GM23338 (cell line): Measurements from ENCODE around the gene SIRT6. TPM values are rescaled to one million over a fixed set of nuclear protein-coding genes. Genes with fewer than 3 reads are reported as not detected.
"Not testable (repeated sequence)": the region's sequence is repeated elsewhere in the genome, so short reads cannot be mapped to it uniquely, and the experiment has no call there.

ENCODE experiments used
- ATAC-seq: fragments of 200-7000 bp; cut with Tn5 transposase; 3 replicates; pipeline ENCODE4 v1.9.1; 2020
- DNase-seq: peaks from one replicate; pipeline ENCODE4 v3.0.0-alpha.2; 2015; ENCODE audit warnings: low spot score
- H2AFZ ChIP-seq: fragments of 200-600 bp; sonication (generic); 2 replicates; pipeline ENCODE4 v1.8.0; 2016; ENCODE audit warnings: antibody characterized with exemption, mild to moderate bottlenecking, moderate library complexity
- H3F3A ChIP-seq: fragments of 200-600 bp; sonication (generic); replicated peaks from 2 replicates; pipeline ENCODE4 v1.8.0; 2017; ENCODE audit warnings: antibody characterized with exemption, mixed run types, low read depth
- H3K27ac ChIP-seq: fragments of 200-600 bp; sonication (generic); 2 replicates; pipeline ENCODE4 v1.6.1; 2016; ENCODE audit warnings: low read depth
- H3K27me3 ChIP-seq: fragments of 200-600 bp; sonication (generic); 2 replicates; pipeline ENCODE4 v1.8.0; 2016; ENCODE audit warnings: mild to moderate bottlenecking, mixed run types, moderate library complexity; ENCODE audit not compliant: insufficient read depth
- H3K36me3 ChIP-seq: fragments of 200-600 bp; sonication (generic); 2 replicates; pipeline ENCODE4 v1.8.0; 2016; ENCODE audit warnings: mild to moderate bottlenecking; ENCODE audit not compliant: insufficient read depth
- H3K4me1 ChIP-seq: fragments of 200-600 bp; sonication (generic); 2 replicates; pipeline ENCODE4 v1.8.0; 2016; ENCODE audit warnings: mild to moderate bottlenecking, moderate library complexity; ENCODE audit not compliant: insufficient read depth
- H3K4me2 ChIP-seq: fragments of 200-600 bp; sonication (generic); 2 replicates; pipeline ENCODE4 v1.7.1; 2017; ENCODE audit warnings: mixed run types
- H3K4me3 ChIP-seq: fragments of 200-600 bp; sonication (generic); 2 replicates; pipeline ENCODE4 v1.6.1; 2016; ENCODE audit warnings: mixed run types
- H3K79me2 ChIP-seq: fragments of 200-600 bp; sonication (generic); replicated peaks from 2 replicates; pipeline ENCODE4 v1.8.0; 2017; ENCODE audit warnings: mild to moderate bottlenecking; ENCODE audit not compliant: insufficient read depth
- H3K9me2 ChIP-seq: fragments of 200-600 bp; sonication (generic); 2 replicates; pipeline ENCODE4 v1.8.0; 2017; ENCODE audit not compliant: insufficient read depth
- H4K20me1 ChIP-seq: fragments of 200-600 bp; sonication (generic); replicated peaks from 2 replicates; pipeline ENCODE4 v1.8.0; 2017; ENCODE audit warnings: mild to moderate bottlenecking; ENCODE audit not compliant: insufficient read depth
- H3K27ac Mint-ChIP-seq: 2 replicates; pipeline ENCODE4 v1.8.0; 2020; ENCODE audit warnings: inconsistent platforms, mild to moderate bottlenecking, moderate library complexity, mixed read lengths
- H3K27me3 Mint-ChIP-seq: 3 replicates; pipeline ENCODE4 v1.8.0; 2022; ENCODE audit warnings: low read depth, mild to moderate bottlenecking, moderate library complexity, mixed read lengths, inconsistent platforms; ENCODE audit not compliant: insufficient read depth, poor library complexity
- H3K36me3 Mint-ChIP-seq: 3 replicates; pipeline ENCODE4 v1.8.0; 2021; ENCODE audit warnings: low read depth, mild to moderate bottlenecking, inconsistent platforms, moderate library complexity, mixed read lengths
- H3K4me1 Mint-ChIP-seq: 3 replicates; pipeline ENCODE4 v1.8.0; 2020; ENCODE audit warnings: mild to moderate bottlenecking, inconsistent platforms, mixed read lengths
- H3K4me3 Mint-ChIP-seq: 3 replicates; pipeline ENCODE4 v1.8.0; 2021; ENCODE audit warnings: moderate library complexity, mild to moderate bottlenecking, inconsistent platforms, mixed read lengths
- H3K9me3 Mint-ChIP-seq: 3 replicates; pipeline ENCODE4 v1.8.0; 2020; ENCODE audit warnings: moderate library complexity, mild to moderate bottlenecking, inconsistent platforms, mixed read lengths
- CREB1 ChIP-seq: fragments of 250-450 bp; sonication (Bioruptor Pico); IDR thresholded peaks from 2 replicates; pipeline ENCODE4 v1.5.0; 2020; ENCODE audit warnings: low read depth, mild to moderate bottlenecking, moderate library complexity
- EZH2 ChIP-seq: fragments of 200-600 bp; sonication (generic); IDR thresholded peaks from one replicate; pipeline ENCODE4 v1.8.0; 2017; ENCODE audit warnings: antibody characterized with exemption, mild to moderate bottlenecking, low read depth; ENCODE audit not compliant: unreplicated experiment
- EZH2phosphoT487 ChIP-seq: fragments of 200-600 bp; sonication (generic); IDR thresholded peaks from one replicate; pipeline ENCODE4 v1.8.1; 2018; ENCODE audit warnings: antibody characterized with exemption; ENCODE audit not compliant: unreplicated experiment
- POLR2AphosphoS5 ChIP-seq: IDR thresholded peaks from 2 replicates; pipeline ENCODE4 v1.6.1; 2016; ENCODE audit warnings: antibody characterized with exemption, low read depth
- ZNF114 ChIP-seq: fragments of 250-450 bp; sonication (Bioruptor Pico); IDR thresholded peaks from 2 replicates; pipeline ENCODE4 v1.5.0; 2020; ENCODE audit warnings: mild to moderate bottlenecking, moderate library complexity
- long read RNA-seq: library from polyadenylated mRNA; unstranded; transcript quantifications from one replicate; pipeline ENCODE4 v2.0.0, GENCODE V29; 2020; ENCODE audit not compliant: unreplicated experiment
- polyA plus RNA-seq: library from polyadenylated mRNA; unstranded; fragments of >200 nt; fragmentation: Nextera tagmentation; extraction: Ambion mirVana; gene quantifications from 2 replicates; pipeline ENCODE4 v1.2.1, GENCODE V29; 2016
- total RNA-seq: library from RNA; depleted of rRNA; stranded (reverse); fragments of >200 nt; shearing (Covaris generic); gene quantifications from 2 replicates; pipeline ENCODE4 v1.2.3, GENCODE V29; 2014; rRNA removed
- TF ChIP-seq, protein P1 (sequence below): IDR thresholded peaks from 2 replicates; pipeline ENCODE4 v1.6.1; 2016; ENCODE audit warnings: antibody characterized with exemption
- TF ChIP-seq, protein P2 (sequence below): fragments of 250-450 bp; sonication (Bioruptor Pico); IDR thresholded peaks from 2 replicates; pipeline ENCODE4 v1.5.0; 2020; ENCODE audit warnings: mild to moderate bottlenecking, moderate library complexity

Gene SIRT6
- 15.8 and 26.7 TPM in 2 replicates for total RNA-seq
- polyA plus RNA-seq = 18.9 and 19.3 TPM in 2 replicates
- long read RNA-seq, transcript SIRT6-202 (8 exons, 1,641 nt) = major isoform, 5 of 13 reads
- long read RNA-seq, partial matches to known transcripts = 1 of 13 reads
- long read RNA-seq, other reads (novel, unspliced or antisense) = 3 of 13 reads

DNA sequence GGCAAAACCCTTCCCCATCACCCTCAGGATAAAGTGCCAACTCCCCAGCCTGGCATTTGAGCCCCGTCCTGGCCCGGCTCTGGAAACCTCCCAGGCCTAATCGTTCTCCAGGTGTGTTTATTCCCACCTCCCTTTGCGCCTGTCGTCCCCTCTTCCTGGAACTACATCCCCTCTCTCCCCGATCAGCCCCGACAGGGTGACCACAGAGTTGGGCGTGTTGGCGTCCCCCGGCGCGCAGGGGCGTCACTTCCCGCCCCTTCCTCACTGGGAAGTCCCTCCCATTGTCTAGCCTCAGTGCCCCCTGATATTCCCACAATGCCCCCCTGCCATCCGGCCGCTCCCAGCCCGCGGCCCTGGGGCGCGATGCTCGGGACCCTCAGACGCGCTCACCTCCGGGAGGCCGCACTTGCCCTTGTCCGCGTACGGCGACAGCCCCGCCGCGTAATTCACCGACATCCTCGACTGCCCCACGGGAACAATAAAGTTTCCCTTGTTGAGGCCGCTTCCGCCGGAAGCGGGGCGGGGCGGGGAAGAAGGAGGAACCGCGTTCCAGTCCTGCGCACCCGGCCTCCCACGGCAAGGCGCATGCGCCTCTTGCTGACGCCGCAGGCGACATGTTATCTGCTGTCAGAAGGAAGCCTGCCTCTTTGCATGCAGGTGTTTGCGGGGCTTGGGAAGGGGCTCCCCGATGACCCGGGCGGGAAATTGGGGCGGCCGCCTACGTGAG lies at the start of gene SIRT6, which contains the start of gene ANKRD24:
SIRT6 (minus strand) TSS at position 480 of the 727 bp plus-strand sequence; CDS start at position 456, 24 bp downstream.
ANKRD24 (plus strand) TSS at position 606 of the 727 bp plus-strand sequence. CDS start 3,737 bp downstream, outside the sequence.
- H3K27me3 ChIP-seq = no peaks in the 10 kb centered on the region
- H3K4me3 Mint-ChIP-seq = peak within 1 kb of the TSS; percentile 99
- peak within 1 kb of the TSS; percentile 93 for H3K4me2 ChIP-seq
- H2AFZ ChIP-seq = peak within 1 kb of the TSS; percentile 95
- H3K9me3 Mint-ChIP-seq = no peaks in the 10 kb centered on the region; the same call in 2 of the 3 replicates
- H3F3A ChIP-seq = peaks cover 3% of the 10 kb centered on the region; the same call in 1 of the 2 replicates
- peak within 1 kb of the TSS; percentile 95 for H3K27ac Mint-ChIP-seq
- H3K4me3 ChIP-seq = peak within 1 kb of the TSS; percentile 99
- DNase-seq = peak; percentile 98
- no peaks in the 10 kb centered on the region; the same call in 2 of the 3 replicates for H3K4me1 Mint-ChIP-seq
- H3K9me2 ChIP-seq = no peaks in the 10 kb centered on the region
- H3K4me1 ChIP-seq = peaks cover 7% of the 10 kb centered on the region; the same call in 1 of the 2 replicates
- no peaks in the 10 kb centered on the region for H4K20me1 ChIP-seq
- H3K79me2 ChIP-seq = no peaks in the 10 kb centered on the region; the same call in 1 of the 2 replicates
- H3K27ac ChIP-seq = no peak within 1 kb of the TSS
- TF ChIP-seq EZH2phosphoT487 = no peak
- TF ChIP-seq ZNF114 = no peak
- TF ChIP-seq, protein P1, sequence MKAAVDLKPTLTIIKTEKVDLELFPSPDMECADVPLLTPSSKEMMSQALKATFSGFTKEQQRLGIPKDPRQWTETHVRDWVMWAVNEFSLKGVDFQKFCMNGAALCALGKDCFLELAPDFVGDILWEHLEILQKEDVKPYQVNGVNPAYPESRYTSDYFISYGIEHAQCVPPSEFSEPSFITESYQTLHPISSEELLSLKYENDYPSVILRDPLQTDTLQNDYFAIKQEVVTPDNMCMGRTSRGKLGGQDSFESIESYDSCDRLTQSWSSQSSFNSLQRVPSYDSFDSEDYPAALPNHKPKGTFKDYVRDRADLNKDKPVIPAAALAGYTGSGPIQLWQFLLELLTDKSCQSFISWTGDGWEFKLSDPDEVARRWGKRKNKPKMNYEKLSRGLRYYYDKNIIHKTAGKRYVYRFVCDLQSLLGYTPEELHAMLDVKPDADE = peak; percentile 93
- TF ChIP-seq, protein P2, sequence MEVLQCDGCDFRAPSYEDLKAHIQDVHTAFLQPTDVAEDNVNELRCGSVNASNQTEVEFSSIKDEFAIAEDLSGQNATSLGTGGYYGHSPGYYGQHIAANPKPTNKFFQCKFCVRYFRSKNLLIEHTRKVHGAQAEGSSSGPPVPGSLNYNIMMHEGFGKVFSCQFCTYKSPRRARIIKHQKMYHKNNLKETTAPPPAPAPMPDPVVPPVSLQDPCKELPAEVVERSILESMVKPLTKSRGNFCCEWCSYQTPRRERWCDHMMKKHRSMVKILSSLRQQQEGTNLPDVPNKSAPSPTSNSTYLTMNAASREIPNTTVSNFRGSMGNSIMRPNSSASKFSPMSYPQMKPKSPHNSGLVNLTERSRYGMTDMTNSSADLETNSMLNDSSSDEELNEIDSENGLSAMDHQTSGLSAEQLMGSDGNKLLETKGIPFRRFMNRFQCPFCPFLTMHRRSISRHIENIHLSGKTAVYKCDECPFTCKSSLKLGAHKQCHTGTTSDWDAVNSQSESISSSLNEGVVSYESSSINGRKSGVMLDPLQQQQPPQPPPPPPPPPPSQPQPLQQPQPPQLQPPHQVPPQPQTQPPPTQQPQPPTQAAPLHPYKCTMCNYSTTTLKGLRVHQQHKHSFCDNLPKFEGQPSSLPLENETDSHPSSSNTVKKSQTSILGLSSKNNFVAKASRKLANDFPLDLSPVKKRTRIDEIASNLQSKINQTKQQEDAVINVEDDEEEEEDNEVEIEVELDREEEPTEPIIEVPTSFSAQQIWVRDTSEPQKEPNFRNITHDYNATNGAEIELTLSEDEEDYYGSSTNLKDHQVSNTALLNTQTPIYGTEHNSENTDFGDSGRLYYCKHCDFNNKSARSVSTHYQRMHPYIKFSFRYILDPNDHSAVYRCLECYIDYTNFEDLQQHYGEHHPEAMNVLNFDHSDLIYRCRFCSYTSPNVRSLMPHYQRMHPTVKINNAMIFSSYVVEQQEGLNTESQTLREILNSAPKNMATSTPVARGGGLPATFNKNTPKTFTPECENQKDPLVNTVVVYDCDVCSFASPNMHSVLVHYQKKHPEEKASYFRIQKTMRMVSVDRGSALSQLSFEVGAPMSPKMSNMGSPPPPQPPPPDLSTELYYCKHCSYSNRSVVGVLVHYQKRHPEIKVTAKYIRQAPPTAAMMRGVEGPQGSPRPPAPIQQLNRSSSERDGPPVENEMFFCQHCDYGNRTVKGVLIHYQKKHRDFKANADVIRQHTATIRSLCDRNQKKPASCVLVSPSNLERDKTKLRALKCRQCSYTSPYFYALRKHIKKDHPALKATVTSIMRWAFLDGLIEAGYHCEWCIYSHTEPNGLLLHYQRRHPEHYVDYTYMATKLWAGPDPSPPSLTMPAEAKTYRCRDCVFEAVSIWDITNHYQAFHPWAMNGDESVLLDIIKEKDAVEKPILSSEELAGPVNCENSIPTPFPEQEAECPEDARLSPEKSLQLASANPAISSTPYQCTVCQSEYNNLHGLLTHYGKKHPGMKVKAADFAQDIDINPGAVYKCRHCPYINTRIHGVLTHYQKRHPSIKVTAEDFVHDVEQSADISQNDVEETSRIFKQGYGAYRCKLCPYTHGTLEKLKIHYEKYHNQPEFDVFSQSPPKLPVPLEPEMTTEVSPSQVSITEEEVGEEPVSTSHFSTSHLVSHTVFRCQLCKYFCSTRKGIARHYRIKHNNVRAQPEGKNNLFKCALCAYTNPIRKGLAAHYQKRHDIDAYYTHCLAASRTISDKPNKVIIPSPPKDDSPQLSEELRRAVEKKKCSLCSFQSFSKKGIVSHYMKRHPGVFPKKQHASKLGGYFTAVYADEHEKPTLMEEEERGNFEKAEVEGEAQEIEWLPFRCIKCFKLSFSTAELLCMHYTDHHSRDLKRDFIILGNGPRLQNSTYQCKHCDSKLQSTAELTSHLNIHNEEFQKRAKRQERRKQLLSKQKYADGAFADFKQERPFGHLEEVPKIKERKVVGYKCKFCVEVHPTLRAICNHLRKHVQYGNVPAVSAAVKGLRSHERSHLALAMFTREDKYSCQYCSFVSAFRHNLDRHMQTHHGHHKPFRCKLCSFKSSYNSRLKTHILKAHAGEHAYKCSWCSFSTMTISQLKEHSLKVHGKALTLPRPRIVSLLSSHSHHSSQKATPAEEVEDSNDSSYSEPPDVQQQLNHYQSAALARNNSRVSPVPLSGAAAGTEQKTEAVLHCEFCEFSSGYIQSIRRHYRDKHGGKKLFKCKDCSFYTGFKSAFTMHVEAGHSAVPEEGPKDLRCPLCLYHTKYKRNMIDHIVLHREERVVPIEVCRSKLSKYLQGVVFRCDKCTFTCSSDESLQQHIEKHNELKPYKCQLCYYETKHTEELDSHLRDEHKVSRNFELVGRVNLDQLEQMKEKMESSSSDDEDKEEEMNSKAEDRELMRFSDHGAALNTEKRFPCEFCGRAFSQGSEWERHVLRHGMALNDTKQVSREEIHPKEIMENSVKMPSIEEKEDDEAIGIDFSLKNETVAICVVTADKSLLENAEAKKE (CRISPR knock-in tag) = no peak
- peak; percentile 67 for TF ChIP-seq POLR2AphosphoS5
- no peak for TF ChIP-seq EZH2
- peak; percentile 64 for TF ChIP-seq CREB1 (CRISPR knock-in tag)
- no peaks in the 10 kb centered on the region for H3K36me3 ChIP-seq
- peaks cover 17% of the 10 kb centered on the region for H3K27me3 Mint-ChIP-seq
- peak; percentile 65 for ATAC-seq
- H3K36me3 Mint-ChIP-seq = peaks cover 5% of the 10 kb centered on the region; the same call in 2 of the 3 replicates

DNA sequence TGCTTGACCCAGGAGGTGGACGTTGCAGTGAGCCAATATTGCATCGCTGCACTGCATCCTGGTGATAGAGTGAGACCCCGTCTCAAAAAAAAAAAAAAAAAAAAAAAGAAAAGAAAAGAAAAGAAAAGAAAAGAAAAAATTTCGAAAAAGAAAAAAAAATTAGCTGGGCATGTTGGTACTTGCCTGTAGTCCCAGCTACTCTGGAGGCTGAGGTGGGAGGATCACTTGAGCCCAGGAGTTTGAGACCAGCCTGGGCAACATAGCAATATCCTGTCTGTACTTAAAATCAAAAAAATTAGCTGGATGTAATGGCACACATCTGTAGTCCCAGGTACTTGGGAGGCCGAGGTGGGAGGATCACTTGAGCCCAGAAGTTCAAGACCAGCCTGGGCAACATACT lies 49.8 kb upstream of the SIRT6 start:
- H4K20me1 ChIP-seq, H3F3A ChIP-seq, H3K9me2 ChIP-seq, H3K36me3 ChIP-seq, H3K4me2 ChIP-seq, H3K27ac ChIP-seq, H3K4me1 ChIP-seq, H3K27me3 Mint-ChIP-seq, H2AFZ ChIP-seq, H3K9me3 Mint-ChIP-seq, H3K4me3 ChIP-seq, ATAC-seq, H3K36me3 Mint-ChIP-seq, H3K27me3 ChIP-seq, H3K4me3 Mint-ChIP-seq, H3K27ac Mint-ChIP-seq, DNase-seq, H3K79me2 ChIP-seq, H3K4me1 Mint-ChIP-seq: not testable (repeated sequence)

DNA sequence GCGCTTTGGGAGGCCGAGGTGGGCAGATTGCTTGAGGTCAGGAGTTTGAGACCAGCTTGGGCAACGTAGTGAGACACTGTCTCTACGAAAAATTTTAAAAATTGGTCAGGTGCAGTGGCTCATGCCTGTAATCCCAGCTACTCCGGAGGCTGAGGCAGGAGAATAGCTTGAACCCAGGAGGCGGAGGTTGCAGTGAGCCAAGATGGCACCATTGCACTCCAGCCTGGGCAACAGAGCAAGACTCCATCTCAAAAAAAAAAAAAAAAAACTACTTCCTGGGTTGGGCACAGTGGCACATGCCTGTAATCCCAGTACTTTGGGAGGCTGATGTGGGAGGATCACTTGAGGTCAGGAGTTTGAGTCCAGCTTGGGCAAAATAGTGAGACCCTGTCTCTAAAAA lies 49.2 kb upstream of the SIRT6 start:
- H3K4me2 ChIP-seq, H3K9me3 Mint-ChIP-seq, H3K4me3 ChIP-seq, H2AFZ ChIP-seq, H3K79me2 ChIP-seq, H3K4me1 Mint-ChIP-seq, H3K27me3 Mint-ChIP-seq, H3K4me1 ChIP-seq, ATAC-seq, DNase-seq, H3K4me3 Mint-ChIP-seq, H3F3A ChIP-seq, H4K20me1 ChIP-seq, H3K36me3 ChIP-seq, H3K9me2 ChIP-seq, H3K27ac ChIP-seq, H3K27me3 ChIP-seq, H3K27ac Mint-ChIP-seq, H3K36me3 Mint-ChIP-seq: not testable (repeated sequence)
